Measurements from ENCODE around the gene ADGRG7.
A peak's percentile ranks its signal among the peaks of the same experiment; 100 is the strongest.
"Not testable (repeated sequence)": the region's sequence is repeated elsewhere in the genome, so short reads cannot be mapped to it uniquely, and the experiment has no call there.

Gene ADGRG7

GRCh38 chr3:100609305-100609704 lies at the start of gene ADGRG7:
ADGRG7 (plus strand) TSS chr3:100609601; CDS start chr3:100609857, 256 bp downstream.
- no peak for DNase-seq

DNA sequence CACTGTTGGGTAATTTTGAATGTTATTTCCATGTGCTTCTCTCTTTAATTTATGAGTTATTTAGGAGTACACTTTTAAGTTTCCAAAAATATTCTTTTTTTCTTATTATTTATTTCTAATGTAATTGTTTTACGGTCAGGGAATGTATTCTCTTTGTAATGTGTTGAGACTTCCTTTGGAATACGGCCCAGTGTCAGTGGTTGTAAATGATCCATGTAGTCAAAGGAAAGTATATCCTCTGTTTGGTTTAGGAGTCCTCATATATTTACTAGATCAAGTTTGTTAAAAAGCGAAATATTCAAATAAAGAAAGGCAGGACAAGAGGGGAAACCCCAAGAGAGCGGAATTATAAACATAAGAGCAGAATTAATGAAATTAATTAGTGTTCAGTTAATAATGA lies 49.0 kb upstream of the ADGRG7 start:
- DNase-seq, result no peak

DNA sequence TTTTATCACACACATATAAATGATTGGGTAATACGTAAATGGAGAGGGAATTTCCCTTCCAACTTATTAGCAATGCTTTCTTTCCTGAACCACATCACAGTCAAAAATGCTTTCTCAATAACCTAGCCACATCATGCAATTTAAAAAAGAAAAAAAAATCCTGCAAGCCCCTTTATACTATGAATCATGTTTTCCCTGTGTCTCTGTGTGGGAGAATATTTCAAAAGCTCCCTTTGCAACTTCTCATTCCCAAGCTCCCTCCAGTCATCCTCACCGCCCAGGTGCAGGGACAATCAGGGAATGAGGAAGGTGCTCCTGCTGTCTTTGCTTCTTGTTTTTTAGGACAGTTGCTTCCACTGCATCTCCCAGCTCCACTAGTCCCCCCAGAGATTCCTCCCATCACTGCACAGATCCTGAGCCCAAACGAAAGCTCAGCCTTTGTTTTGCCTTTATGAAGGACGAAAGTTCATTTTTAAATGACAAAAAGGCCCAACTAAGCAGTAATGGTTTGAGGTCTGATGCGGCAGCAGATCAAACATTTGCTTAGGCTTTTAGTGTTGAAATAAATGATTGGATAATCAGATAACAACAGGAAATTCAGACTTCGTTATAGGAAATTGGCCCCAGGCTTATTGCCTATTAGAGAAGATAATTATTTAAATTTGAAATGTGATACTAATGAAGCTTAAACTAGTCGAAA lies 47.8 kb upstream of the ADGRG7 start:
- no peak for DNase-seq

- no peak for DNase-seq
Observed at GRCh38 chr3:100562224-100562857, 47.1 kb upstream of the ADGRG7 start.

GRCh38 chr3:100563228-100563627 lies 46.2 kb upstream of the ADGRG7 start:
- DNase-seq, result no peak

GRCh38 chr3:100563652-100564211 lies 45.7 kb upstream of the ADGRG7 start:
- DNase-seq, result no peak

DNA sequence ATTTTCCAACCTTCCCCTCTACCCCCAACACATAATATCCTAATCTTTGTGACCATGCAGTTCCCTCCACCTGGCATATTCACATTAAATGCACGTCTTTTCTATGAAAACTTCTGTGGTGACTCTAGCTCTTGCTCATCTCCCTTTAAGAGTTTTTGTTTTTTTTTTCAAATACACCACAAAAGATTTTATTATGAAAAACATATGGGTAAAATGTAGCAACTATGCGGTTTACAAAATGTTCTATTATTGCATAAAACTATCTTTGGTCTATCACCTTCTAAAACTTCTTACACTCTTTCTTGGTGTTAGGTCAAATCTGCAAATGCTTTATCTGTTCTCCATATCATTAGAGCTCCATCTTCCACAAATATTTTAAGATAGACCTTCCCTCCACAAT lies 38.6 kb upstream of the ADGRG7 start:
- DNase-seq, result no peak

- no peak for DNase-seq
Observed at GRCh38 chr3:100574536-100574935, 34.9 kb upstream of the ADGRG7 start.

- no peak for DNase-seq
Observed at GRCh38 chr3:100575704-100576103, 33.7 kb upstream of the ADGRG7 start.

DNA sequence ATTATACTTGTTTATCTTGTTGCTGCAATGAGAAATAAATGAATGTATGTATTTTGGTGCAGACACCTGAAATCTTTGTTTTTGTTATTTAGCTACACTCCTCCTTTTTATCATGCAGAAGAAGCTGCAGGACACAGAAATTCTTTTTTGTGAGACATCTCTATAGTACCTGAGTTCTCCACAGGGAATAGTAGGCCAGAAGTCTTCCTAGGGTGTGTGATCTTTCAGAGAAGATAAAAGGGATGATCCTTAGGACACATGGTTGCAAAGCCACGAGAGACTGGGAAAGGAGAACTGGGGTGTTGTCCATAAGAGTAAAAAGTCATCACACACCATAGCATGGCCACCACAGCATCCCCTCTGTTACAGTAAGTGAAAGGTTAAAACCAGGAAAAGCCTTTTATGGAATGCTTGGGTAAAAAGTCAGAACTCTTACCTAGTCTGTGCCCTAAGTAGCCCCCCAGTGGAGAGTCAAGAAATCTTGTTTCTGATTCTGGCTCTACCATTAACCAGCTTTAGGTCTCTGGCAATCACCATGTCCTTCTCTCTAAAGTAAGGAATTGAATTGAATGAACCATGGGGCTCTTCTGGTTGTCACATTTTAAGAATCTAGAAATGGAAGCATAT lies 31.9 kb upstream of the ADGRG7 start:
- no peak for DNase-seq

DNA sequence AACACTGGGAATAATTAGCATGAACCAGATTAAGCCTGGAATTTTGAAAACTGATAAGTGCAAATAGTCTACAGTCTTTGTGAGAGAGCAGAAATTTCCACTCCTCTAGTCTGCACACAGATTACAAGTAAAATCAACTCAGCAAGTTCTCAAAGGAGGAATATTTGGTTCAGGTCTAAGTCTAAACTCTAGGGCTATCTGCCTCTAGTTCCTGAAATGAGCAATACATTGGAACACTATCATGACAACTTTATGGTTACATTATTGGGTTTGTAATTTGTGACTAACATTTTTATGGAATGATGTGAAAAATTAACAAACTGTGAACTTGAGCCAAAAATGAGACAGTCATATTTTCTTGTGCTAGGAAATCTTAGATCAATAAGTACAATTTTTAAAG lies 30.8 kb upstream of the ADGRG7 start:
- no peak for DNase-seq

DNA sequence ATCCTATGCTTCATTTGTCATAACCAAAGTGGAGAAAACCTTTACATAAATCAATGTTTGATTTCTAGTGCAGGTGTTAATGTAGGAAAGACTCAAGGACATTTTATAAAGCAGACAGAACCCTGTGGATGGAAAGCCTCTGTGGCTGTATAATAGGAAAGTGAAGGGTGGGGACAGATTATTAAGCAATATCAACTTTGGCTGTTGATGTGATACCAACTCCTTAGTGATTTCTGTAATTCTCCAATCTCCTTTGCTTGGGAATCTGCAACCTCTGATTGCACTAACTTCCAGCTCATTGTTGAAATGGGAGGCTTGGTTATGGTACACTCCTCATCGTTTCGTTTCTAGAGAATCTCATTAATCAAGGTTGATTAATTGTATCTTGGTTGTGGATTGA lies 29.3 kb upstream of the ADGRG7 start:
- DNase-seq, result no peak

DNA sequence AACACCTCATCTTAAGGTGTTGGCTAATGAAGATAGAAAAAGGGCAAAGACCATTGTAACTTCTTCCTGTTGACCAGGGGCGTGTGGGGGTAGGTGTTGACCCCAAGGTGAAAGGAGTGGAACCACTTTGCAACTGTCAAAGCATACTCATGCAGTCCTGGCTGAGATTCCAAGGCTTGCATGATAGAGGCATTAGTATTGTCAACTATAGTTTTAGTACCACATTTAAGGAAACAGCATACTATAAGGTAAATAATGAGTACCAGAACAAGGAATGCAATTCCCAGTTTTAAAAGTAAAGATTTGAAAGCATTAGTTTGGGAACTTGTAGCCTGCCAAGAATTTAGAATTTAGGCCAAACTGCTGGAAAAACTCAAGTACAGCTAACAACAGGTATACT lies 27.8 kb upstream of the ADGRG7 start:
- no peak for DNase-seq

- DNase-seq, result not testable (repeated sequence)
Observed at GRCh38 chr3:100582157-100582556, 27.2 kb upstream of the ADGRG7 start.

GRCh38 chr3:100584101-100584660 lies 25.2 kb upstream of the ADGRG7 start:
- DNase-seq, result no peak

DNA sequence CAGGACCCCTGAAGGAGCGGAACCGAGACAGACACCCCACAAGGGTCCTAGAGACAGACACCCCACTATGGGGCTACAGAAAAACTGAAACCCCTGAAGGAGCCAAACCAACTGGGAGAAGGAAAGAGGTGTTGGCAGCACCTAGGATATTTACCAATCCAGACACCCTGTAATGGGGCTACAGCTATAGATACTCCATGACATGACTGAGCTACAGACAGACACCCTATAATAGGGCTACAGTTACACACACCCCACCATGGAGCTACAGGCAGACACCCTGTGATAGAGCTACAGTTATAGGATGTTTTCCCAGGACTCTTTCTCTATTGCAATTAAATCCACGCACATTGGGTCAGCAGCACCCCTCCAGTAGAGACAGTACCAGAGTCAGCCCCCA lies 22.6 kb upstream of the ADGRG7 start:
- no peak for DNase-seq

DNA sequence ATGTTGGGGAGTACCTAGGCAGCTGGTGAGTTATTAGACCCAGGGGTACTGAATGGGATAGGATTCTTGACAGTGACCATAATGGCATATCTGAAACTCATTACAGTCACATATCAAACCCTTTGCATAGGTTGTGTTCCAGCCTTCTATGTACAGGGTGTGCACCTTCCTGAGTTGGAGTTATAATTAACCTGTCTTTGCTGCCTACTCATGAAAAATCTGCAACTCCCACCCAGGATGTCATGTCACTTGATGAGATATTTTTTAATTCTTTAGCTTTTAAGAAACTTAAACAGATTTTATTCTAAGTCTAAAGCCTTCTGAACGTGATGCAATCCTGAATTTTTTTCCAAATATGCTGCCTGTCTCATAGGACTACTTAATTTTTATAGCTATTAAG lies 21.1 kb upstream of the ADGRG7 start:
- DNase-seq, result no peak

DNA sequence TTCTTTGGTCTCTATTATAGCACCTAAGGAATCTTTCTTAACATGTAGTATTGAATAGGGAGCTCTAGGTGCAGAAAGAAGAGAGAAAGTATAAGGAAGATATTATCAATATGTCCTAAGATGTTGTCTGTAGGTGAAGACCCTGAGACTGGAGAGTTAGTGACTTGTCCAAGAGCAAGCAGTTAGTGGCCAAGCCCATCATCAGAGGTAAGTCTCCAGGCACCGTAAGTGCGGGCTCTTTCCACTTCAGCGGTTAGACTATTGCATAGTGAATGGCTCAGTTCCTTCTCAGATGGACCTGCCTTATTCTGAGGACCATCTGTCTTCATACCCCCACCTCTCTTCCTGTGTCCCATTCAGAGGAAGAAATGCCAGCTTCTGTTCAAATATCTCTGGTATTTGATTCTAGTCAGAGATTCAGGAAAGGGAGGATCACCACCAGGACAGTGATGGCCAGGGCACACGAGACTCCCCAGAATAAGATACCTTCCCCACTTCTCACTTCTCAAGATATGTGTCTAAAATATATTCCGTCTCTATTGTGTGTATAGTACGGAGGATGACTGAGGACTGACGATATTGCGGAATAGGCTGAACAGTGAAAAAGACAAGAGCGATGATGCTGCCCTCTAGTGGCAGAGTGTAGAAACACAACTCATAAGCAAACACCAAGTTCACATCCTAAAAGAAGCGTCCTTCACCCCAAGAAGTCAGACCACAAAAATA lies 19.1 kb upstream of the ADGRG7 start:
- peak; percentile 47 for DNase-seq

DNA sequence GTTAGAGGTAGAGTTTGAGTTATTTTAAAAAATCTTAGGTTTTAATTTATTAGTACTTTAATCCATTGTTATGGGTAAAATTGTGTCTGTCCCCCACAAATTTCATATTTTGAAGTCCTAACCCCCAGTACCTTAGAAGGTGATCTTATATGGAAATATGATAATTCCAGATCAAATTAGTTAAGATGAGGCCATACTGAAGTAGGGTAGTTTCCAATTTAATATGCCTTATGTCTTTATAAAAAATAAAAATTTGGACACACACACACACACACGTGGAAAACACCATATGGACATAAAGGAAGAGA lies 18.6 kb upstream of the ADGRG7 start:
- DNase-seq, result no peak

- DNase-seq, result no peak
Observed at GRCh38 chr3:100591411-100591810, 18.0 kb upstream of the ADGRG7 start.

DNA sequence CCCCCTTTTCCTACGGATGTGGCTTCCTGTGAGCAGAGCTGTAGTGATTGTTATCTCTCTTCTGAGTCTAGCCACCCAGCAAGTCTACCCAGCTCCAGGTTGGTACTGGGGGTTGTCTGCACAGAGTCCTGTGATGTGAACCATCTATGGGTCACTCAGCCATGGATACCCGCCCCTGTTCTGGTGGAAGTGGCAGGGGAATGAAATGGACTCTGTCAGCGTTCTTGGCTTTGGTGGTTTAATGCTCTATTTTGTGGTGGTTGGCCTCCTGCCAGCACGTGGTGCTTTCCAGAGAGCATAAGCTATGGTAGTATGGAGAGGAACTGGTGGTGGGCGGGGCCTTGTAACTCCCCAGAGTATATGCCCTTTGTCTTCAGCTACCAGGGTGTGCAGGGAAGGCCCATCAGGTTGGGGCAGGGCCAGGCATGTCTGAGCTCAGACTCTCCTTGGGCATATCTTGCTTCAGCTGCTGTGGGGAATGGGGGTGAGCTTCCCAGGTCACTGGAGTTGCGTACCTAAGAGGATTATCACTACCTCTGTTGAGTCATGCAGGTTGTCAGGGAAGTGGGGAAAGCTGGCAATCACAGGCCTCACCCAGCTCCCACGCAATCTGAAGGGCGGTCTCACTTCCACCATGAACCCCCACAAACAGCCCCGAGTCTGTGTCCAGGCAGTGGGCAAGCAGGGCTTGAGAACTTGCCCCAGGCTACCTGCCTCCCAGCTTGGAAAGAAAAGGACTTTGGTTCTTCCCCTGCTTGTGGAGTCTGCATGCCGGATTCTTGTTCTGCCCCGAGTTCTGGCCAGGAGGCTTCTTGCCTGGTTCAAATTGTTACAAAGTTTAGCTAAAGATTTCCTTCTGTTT lies 9.0 kb upstream of the ADGRG7 start:
- no peak for DNase-seq
